T-helper 1 cell treated with Interleukin-12 subunit alpha and Interleukin-12 subunit beta and Interleukin-4 antibody, amounts not matched to agents 30 ng/mL and 1 ng/mL, for 36 hours (primary cell): ENCODE results near the gene DNAH8. TPM values are rescaled to one million over a fixed set of nuclear protein-coding genes. Genes with fewer than 3 reads are reported as not detected.

Experiments used
- intact Hi-C: fragments of 100-400 bp; cut with micrococcal nuclease; formaldehyde crosslinking; loops from one replicate; pipeline ENCODE4 v1.15.1; 2024
- total RNA-seq: library from RNA; stranded (reverse); gene quantifications from 2 replicates; pipeline ENCODE4 v1.2.3, GENCODE V29; 2022

DNAH8 gene
- total RNA-seq, 1 donor from 2014 or later = 0.12 TPM

GRCh38 chr6:38697846-38698245, 17.3 kb upstream of the DNAH8 start:
- intact Hi-C loops = no loop called here

- intact Hi-C loops = loop anchor here (5.0 to 10.0 kb wide), 2 partner anchors 73 to 1195 kb away; no protein-coding TSS in a partner anchor
These were observed 15.4 kb upstream of the DNAH8 start for GRCh38 chr6:38699702-38700101.

DNA sequence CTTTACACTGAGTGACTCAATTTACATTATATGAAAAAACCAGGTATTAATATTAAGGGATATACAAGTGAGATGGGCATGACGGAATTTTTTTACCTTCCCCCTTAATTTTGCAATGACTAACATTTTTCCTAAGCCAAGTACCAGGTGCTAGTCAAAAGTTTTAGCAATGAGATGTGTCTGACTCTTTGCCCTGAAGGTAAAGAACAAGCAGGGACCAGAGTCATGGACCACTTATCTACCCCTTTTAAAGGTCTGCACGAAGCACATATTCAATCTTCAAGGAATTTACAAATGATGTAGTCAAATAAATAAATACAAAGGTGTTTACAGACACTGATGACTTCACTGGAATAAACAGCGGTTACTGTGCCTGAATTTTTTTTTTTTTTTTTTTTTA, 13.6 kb upstream of the DNAH8 start:
- intact Hi-C loops = loop anchor here (5.0 to 10.0 kb wide), 2 partner anchors 71 to 1197 kb away; no protein-coding TSS in a partner anchor

GRCh38 chr6:38702558-38703397, 12.3 kb upstream of the DNAH8 start, which contains the start of gene GLO1:
Gene GLO1, minus strand, starts transcription at chr6:38703145. Its CDS starts 91 bp downstream, at chr6:38703054.
- intact Hi-C loops = loop anchor here (1.0 to 10.0 kb wide), 9 partner anchors 11 to 1270 kb away; partner anchors contain the start of genes CMTR1, SAYSD1 and ZFAND3

DNA sequence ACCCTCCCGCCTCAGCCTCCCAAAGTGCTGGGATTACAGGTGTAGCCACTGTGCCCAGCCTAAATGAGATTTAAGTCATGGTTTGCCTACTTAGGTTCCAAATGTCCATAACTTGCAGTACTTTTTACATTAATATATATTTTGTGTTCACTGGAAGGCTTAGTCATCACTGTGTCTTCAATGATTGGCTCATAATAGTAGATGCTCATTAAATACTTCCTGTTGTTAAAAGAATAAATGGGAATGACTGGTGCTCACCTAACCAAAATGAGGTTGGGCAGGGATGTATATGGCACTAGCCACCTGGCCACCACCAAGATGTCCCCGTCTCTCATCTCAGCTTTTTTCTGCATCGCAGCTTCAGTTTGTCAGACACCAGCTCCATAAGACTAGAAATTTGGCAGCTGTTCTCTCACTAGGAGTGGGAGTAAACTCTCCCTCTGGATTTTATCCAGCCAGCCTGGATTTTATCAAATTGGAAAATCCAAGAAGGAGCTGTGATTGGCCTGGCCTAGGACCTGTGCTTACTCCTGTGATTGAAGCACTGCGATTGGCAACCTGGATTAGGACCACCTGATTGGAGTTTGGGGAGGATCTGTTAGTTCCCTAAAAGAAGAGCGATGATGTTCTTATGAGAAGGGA, 11.0 kb upstream of the DNAH8 start:
- intact Hi-C loops = loop anchor here (1.0 to 10.0 kb wide), 9 partner anchors 9 to 1271 kb away; partner anchors contain the start of genes CMTR1, SAYSD1 and ZFAND3

DNA sequence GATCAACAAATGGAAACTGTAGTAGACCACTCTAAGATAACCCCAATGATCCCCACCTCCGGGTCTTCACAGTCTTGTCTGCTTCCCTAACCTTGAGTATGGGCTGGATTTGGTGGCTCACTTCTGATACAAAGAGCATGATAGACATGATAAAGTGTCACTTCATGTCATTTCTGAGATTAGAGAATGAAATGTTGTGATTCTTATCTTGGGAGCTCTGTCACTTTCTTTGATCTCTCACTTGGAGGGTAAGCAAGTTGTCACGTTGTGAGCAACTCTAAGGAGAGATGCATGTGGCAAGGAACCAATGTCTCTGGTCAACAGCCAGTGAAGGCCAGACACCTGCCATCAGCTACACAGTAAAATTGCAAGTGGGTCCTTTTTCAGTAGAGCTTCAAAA, 9.2 kb upstream of the DNAH8 start:
- intact Hi-C loops = loop anchor here (10.0 kb wide), 1 partner anchor 1201 kb away; no protein-coding TSS in a partner anchor

GRCh38 chr6:38708496-38708895, 6.6 kb upstream of the DNAH8 start:
- intact Hi-C loops = loop anchor here (10.0 kb wide), 1 partner anchor 1204 kb away; no protein-coding TSS in a partner anchor

DNA sequence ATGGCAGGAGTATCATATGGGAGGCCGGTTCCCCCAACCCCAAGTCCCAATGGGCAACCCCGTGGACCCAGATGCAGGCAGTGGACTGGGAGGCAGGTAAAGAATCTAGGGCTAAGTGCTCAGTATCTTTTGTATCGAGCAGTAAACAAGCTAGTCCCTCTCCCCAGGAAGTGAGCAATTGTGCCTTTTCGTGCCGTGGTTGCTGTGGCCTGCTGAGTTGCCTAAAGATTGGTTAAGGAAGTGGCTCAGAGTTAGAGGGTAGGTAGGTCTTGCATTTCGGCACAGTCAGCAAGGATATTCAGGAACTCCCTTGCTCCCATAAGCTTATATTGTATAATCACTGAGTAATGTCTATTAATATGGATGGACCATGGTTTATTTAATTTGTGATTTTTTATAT, 1.3 kb upstream of the DNAH8 start:
- intact Hi-C loops = loop anchor here (1.0 to 2.0 kb wide), 4 partner anchors 11 to 75 kb away; partner anchors contain the start of genes BTBD9 and GLO1

DNA sequence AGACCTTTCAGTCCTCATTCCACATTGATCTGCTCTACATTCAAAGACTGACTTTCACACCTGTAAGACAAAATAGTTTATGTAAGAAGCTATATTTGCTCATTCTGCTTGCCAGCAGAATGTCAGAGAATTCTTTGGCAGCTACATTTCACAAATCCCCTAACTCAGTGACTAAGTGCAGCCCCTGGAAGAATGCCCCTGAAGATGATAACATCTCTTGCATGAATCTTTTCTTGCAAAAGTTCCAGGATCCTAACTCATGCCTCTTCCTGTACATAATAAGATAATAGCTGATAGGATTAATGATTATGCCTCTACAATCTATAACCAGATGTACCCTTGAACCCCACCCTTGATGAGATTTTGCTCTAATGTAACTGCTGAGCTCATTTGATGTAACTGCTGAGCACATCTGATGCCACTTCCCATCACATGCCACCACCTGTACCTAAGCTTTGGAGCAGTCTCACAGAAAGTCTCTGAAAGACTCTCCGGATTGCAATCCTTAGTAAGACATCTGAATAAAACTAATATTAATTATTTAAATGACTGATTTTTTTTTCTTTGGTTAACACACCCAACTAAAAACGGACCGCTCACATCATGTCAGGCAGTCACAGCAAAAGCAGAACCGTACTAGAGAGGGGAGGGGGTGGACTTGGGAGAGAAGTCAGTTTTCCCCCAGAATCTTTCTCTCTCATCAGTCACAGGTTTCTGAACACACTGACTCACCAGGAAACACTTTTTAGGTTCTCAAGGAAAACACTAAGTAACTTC, 684 bp upstream of the DNAH8 start:
- intact Hi-C loops = loop anchor here (1.0 kb wide), 1 partner anchor 11 kb away; no protein-coding TSS in a partner anchor

GRCh38 chr6:38716825-38717224, 1.7 kb downstream of the DNAH8 start:
- intact Hi-C loops = no loop called here

- intact Hi-C loops = no loop called here
These were observed 4.2 kb downstream of the DNAH8 start for GRCh38 chr6:38719358-38719757.

- intact Hi-C loops = loop anchor here (1.0 kb wide), 1 partner anchor 226 kb away; no protein-coding TSS in a partner anchor
These were observed 5.2 kb downstream of the DNAH8 start for GRCh38 chr6:38720295-38720694.

GRCh38 chr6:38722038-38722437, 6.9 kb downstream of the DNAH8 start:
- intact Hi-C loops = no loop called here

DNA sequence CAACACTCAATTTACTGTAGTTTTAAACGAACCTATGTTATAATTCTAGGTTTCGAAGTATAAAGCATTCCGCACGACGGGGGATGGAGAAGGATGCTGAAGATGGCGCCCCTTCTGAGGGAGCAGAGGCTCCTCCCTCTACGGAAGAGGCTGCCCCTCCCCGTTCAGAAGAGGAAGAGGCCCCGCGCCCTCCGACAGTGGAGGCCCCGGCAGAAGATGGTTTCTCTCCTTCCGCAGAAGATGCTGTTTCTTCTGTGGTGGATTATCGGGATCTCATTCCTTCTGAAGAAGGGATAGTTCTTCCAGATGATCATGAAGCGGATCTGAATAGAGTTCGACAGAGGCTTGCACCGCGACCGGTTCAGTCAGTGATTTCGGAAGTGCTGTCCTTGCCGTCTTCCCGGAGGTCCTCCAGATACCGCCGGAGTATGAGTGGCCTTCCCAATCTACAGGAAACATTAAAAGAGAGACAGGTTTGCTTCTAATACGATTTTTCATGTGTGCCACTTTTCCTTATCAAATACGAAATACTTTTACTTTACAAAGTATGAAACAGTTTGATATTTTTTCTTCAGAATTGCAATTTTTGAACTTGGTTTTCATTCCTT, 7.7 kb downstream of the DNAH8 start:
- intact Hi-C loops = no loop called here

GRCh38 chr6:38723783-38724182, 8.7 kb downstream of the DNAH8 start:
- intact Hi-C loops = no loop called here

GRCh38 chr6:38724343-38724742, 9.2 kb downstream of the DNAH8 start:
- intact Hi-C loops = no loop called here

DNA sequence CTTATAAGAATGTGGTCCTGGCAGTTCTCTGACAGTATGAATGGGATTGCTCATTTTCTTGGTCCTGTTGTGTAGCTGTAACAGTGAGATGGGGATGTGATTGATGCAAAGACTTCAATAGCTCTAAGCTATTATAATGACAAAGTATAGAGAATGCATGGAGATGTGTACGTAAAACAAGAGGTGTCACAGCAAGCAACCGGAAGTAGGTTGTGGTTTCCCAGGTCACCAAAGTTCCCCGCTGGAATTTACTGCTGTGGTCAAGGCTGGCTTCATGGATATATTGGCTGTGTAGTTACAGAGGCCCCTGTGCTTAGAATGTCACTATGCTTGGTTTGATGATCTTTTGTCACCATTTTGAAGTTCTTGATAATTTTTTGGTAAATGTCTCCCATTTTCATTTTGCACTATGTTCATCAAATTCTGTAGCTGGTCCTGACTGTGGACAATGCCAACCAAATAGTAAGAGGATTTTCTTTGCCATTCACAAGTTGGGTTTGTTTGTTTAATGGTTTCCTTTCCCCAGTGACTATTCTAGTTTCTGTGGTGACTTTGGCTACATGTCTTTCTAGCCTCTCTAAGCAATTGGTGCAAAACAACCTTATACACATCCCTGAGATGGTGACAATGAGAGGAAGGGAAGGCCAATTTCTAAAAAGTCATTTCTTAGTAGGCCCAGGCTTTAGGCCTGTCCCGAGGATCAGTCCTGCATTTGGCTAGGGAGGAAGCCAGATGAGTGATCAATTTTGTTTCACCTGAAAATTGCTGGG, 10.5 kb downstream of the DNAH8 start:
- intact Hi-C loops = loop anchor here (1.0 kb wide), 1 partner anchor 11 kb away; no protein-coding TSS in a partner anchor

- intact Hi-C loops = no loop called here
These were observed 13.1 kb downstream of the DNAH8 start for GRCh38 chr6:38728203-38728602.

- intact Hi-C loops = no loop called here
These were observed 15.2 kb downstream of the DNAH8 start for GRCh38 chr6:38730140-38730862.
